ENCODE results near the gene KMO.

Gene KMO

DNA sequence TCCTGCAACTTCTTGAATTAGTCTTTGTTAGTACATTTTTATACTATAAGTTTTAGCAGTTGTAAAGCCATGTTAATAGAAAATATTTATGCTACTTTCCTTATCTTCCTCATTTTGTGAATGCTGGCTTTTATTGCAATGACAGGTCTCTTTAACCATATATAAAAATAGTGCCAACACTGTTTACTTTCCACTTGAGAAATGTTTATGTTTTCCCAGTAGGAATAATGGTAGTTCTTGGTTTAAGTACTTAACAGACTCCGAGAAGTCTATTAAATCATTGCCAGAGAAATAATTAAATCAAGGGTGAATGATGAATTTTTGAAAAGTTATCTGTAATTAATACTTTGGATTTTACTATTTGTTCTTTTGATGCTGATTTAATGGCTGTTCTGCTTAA is 98.3 kb downstream of the KMO start:
- no peak for DNase-seq (ENCODE audit: low spot score)

DNA sequence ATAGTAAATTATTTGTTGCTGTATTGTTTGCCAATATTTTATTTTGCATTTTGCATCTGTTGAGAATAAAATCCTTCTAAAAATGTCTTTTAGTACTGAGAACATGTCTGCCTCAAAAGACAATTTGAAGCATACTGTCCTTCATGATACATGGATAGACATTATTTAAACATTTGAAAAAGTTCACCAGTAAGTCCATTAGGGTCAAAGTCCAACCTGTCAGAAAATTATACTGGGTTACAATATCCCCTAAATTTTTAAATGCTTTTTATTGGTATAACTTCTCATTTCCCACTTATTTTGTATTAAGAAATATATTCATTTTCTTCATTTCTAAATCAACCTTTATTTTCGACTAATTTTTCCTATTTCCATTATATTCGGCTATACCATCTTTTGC is 98.7 kb downstream of the KMO start:
- DNase-seq (ENCODE audit: low spot score) = no peak

DNA sequence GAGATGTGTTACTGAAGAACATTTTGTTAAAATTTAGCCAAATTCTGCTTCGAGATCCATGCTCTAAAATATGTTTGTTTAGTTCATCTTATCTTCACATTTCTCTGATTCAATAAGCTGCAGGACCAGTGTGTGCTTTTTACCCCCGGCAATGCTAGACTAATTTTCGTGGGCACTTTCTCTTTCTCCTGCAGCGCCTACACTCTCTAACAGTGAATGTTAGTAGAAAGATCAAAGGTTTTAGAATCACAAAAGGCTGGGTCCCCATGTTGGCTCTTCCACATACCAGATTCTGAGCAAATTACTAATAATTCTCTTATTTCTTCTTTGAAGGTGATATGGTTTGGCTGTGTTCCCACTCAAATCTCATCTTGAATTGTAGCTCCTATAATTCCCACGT is 99.5 kb downstream of the KMO start:
- DNase-seq (ENCODE audit: low spot score) = no peak

DNA sequence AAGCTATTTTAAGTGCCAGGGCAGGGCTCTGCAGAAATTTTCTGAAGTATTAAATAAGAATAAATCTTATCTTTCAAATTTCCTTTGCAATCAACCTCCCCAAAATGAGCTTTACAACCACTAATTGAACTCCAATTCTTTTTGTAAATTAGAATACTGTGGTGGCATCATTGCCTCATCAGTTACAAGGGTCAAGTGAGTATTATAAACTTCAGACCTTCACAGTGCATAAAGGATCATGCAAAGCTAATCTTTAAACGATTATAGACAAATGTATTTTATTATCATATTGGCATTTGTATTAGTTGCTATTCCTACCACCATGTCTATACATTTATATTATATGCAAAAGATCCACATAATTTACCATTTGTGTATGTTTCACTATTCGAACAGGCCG is 100.8 kb downstream of the KMO start:
- no peak for DNase-seq (ENCODE audit: low spot score)

DNA sequence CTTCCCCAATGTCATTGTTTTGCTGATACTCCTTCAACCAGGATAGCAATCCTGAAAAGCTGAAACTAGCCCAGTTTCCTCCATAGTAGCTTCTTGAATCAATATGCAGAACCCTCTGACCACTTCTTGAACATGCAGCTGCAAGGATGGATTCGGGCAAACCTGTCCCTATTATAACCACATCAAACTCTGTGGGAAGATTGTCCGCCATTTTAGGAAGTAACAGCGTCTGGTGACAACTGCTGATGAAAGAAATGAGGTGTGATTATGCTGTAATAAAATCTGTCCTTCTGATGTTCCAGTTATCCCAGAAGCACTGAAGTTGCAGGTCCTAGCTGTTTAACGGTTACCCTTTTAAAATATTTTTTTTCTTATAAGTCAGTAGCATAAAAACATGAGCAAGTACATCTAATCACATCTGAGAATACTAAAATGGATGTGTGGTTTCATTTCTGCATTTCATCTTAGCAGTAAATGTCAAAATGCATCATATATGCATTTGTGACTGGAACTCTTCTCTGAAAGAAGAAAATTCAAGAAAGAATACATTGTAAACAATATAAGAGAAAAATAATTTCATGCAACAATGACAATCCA is 103.5 kb downstream of the KMO start:
- peak; percentile 26 for DNase-seq (ENCODE audit: low spot score)

DNA sequence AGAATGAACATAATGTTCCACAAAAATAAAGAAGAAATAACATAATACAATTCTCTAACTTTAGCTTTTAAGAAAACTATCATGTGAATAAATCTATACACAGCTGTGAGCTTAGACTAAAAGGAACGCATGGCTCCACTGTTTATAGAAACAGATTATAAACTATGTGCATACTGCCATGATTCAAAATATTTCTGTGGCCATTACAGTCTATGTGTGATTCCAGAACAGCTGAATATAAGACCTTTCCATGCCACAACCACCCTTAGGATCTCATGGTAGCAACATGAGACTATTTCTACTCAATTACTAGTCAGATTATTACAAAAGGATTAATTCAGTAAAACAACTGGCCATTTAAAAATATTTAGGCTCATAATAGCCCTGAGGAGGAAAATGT is 104.1 kb downstream of the KMO start:
- no peak for DNase-seq (ENCODE audit: low spot score)

DNA sequence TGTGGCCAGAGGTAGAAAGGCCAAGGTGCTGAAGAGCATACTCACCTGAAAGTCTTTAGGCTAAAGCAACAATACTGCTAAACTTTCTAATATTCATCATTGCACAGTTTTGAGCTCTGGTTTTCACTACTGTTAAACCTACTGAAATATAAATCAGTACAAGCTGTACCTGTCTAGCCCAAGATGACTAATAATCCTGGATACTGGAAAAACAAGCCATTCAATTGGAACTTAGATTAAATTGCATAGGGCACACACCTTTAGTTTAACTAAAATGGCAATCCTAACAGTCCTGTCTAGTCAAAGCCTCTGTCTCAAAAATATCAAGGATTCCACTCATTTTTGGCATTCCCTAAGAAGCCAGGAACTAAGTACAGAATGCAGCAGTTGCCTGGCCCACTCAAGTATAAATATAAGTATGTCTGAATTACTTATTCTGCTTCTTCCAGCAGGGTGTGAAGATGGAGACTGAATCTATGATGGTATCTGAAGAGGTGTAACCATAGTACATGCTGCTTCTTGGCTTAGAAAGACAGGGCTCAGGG is 104.9 kb downstream of the KMO start:
- no peak for DNase-seq (ENCODE audit: low spot score)

DNA sequence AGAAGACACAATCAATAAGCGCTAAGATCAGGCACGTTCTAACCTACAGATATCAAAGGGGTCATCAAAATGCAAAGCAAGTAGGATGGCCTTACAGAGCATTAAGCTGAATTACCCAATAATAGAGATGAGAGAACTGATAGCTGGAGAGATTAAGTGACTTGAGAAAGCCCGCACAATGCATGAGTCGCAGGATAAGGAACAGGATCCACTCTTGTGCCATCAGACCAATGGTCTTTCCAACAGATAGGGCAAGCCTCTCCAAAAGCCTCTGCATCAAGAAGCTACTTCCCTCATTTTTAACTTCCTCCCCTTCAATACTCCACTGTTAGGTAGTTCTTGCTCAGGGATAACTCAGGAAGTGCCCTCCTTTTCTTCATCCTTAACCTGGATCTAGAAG is 105.4 kb downstream of the KMO start:
- DNase-seq (ENCODE audit: low spot score) = no peak

DNA sequence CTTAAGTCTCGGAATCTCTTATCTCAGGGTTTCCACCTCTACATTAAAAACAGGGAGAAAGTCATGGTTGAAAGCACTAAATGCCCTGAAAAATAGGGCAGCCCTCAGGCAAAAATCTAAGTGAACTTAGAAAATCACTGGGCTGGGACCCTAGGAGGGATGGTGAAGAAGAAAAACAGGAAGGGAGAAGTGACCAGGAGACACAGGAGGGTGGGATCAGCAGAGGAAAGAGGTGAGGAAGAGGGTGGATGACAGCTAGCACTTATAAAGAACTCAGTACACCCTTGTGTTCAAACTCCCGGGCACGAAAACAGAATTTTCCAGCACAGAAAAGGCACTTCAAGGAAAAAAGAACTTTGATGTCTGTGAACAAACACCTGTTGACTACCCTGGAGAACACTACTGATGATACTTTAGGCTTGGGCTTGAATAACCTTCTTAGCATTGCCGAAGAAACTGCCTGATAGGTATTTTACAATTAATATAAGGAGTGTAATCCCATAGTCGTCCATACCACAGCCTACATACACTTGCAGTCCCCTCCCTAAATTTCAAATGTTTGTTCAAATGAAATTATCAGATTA is 106.0 kb downstream of the KMO start:
- DNase-seq (ENCODE audit: low spot score) = no peak

DNA sequence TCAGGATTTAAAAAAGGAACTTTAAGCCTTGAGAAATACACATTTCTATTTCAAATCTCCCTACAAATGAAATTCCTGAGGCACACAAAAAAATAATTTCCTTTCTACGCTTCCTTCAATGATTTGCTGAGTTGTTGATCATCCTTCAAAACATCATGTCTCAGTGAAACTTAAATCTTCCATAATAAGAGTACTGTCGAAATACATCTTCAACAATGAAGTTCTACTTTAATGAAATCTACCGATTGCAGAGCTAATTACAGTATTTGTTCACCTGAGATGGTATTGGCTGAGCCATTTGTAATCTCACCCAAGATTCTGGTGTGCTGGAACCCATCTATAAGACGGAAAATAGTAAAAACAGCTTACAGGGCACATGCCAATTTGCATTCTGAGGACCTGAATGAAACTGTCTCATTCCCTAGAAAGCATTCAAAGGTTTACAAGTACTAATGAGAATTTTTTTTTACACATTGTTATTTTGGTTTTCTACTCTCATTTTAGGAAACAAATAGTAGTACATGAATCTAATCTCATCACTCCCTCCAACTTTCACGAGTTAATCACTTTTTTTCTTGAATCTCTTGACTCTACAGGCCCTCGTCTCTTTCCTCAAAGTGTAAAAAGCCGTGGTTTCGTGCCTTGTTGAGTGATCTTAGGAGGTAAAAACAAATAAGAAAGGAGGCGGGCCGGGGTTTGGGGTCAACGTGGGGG is 106.9 kb downstream of the KMO start:
- peak; percentile 59 for DNase-seq (ENCODE audit: low spot score)

DNA sequence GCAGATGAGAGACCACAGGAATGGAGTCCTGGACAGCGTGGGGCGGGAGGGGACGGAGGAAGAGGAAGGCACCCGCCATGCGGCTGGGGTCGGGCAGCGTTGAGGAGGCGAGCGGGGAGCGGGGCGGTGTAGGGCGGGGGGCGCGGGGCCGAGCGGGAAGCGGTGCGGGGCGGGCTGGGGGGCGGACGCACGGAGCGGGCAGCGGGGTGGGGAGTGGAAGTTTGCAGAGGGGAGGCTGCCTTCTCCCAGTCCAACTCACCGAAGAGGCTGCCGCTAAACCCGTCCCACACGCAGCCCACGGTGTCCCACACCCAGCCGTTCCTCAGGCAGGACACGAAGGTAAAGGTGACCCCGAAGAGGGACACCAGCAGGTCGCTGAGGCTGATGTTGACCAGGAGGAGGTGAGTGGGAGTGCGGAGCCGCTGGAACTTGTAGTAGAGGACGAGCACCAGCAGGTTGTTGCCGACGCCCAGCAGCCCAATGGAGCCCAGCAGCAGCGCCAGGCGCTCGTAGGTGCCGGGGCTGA is 107.5 kb downstream of the KMO start:
- DNase-seq (ENCODE audit: low spot score) = no peak

DNA sequence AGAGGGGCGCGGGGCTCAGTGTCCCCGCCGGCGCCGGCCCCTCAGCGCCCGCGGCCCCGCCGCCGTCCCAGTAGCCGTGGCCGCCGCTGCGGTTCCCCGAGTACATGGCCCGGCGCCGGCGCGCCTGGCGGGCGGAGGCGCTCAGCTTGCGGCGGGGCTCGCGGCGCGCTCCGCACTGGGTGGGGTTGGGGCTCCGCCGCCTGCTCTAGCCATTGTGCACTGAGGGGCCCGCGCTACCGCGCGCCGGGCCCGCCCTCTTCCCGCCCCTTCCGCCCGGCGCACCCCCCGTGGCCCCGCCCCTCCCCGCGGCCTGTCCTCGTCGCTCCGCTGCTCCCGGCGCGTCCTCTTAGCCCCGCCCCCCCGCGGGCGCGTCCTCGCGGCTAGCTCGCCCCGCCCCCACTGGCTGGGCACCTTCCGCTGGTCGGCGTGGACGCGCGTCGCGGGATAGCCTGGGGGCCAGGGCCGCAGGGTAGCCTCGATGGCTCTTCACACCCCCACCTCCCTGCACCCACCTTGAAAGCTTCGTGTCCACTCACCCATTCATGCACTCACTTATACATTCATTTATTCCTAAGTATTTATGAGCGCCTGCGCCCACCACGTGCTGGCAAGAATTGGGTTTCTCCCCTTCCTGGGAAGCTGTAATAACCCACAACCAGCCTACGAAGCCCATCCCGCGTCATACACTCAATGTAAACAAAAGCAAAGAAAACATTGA is 108.1 kb downstream of the KMO start, which contains the start of the genes CHML and OPN3:
TSS of gene CHML (minus strand) at position 221 of the 718 bp plus-strand sequence. CDS start 4,603 bp downstream, outside the sequence.
TSS of gene OPN3 (minus strand) at position 221 of the 718 bp plus-strand sequence. CDS start at position 106, 115 bp downstream.
- DNase-seq (ENCODE audit: low spot score) = peak; percentile 85

DNA sequence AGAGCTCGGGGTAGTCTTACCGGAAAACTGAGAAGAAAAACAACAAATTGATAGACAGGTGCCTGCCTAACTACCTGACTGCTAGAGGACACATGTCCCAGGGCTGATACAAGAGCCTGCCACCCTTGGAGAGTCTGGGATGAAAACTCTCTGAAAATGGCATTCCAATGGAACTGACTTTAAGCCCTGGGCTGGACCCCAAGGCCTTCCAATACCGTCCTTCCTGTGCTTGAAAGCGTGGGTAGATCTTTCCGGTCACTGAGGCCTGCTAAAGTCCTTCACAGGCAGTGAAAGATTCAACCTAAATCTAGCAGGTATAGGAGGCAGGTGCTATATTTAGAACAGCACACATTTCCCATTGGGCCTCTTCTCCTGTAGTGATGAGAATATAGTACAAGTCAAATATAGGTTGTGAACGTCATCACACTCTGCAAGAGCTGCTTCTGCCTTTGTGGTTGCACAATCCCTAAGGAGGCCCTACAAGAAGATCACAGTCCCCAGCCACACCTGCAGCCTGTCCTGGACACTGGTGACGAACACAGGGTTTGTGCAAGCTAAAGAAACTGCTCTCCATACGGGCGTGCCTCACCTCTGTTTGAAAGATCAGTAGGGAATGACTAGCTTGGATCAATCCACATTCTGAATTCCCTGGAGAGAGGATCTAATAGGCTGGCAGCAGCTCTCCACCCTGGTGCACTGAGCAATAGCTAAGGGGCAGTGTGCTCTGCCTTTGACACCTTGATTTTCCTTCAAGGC is 108.9 kb downstream of the KMO start:
- DNase-seq (ENCODE audit: low spot score) = peak; percentile 38

DNA sequence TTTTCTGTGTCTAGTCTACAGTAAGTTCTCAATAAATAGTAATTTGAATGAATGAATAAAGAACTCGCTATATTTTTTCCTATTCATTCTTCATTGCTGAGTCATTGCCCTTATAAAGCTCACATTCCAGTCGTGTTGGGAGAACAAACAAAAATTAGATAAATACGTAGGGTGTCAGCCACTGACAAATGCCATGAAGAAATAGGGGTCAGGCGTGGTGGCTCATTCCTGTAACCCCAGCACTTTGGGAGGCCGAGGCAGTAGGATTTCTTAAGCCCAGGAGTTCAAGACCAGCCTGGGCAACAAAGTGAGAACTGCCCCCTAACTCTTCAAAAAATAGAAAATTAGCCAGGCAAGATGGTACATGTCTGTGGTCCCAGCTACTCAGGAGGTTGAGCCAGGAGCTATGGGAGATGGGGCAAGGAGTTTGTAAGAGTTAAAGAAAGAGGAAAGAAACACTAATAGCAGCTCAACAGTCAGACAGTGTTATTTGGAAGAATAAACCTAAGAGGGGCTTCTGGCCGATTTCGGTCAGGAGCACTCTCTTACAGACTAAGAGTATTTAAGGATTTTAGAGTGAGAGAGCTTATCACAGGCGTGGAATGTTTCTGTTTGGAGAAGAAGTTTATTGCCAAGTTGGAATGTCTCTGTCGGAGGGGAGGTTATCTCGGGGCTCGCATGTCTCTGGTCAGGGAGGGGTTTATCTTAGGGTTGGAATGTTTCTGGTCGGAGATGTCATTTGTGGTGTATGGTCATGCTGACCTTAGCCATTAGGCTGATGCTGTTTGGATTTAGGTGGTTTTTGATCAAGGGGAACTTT is 109.8 kb downstream of the KMO start:
- no peak for DNase-seq (ENCODE audit: low spot score)

DNA sequence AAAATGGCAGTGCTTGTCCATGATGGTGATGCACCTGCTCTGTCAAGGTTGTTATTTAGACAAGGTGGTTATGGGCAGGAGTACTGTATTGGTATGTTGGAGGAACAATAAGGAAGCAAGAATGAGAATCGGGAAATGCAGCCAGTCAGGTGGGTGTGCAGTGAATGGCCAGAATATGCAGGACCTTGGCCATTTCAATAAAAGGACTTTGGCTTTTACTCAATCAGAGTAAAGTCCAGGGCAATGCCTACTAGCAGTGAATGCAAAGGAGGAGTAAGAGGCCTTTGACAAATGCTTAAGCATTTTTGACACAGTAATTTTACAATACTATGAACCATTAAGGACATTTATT is 110.4 kb downstream of the KMO start:
- DNase-seq (ENCODE audit: low spot score) = no peak

DNA sequence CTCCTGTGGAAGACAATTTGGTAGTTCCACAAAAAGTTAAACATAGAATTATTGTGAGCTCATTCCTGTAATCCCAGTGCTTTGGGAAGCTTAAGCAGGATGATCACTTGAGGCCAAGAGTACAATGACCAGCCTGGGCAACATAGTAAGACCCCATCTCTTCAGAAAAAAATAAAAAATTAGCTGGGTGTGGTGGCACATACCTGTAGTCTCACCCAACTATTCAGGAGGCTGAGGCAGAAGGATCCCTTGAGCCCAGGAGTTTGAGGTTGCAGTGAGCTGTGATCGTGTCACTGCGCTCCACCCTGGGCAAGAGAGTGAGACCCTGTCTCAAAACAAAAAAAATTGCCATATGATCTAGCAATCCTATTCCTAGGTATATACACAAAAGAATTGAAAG is 112.1 kb downstream of the KMO start:
- DNase-seq (ENCODE audit: low spot score) = no peak

DNA sequence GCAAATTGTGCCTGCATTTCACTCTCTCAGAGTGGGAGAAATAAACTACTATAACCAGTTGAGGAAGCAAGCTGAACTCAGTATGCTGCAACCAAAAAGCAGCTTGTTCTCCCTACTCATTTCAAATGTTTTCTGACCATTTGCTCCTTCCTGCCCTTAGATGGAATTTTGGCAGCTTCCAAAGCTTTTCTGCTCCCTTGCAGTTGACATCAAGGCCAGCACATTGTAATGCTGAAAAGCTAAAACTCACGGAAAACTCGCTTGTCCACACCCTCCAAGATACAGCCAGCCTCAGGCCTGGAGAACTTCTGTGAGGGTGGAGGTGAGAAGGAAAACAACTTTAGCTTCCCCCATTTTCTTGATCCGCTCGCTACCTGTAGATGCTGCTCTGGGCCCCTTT is 113.0 kb downstream of the KMO start:
- no peak for DNase-seq (ENCODE audit: low spot score)

All from NAMALWA (cell line).